Nephron (organoid): ENCODE data around the gene MAFG.

Experiments
- H3K27ac Mint-ChIP-seq, 3 experiments: 2 replicates each; pipeline ENCODE4 v1.8.0; 2020; ENCODE audit warnings: mixed read lengths in 3 of 3, mild to moderate bottlenecking in 2 of 3, moderate library complexity in 1 of 3
- H3K27me3 Mint-ChIP-seq: 2 replicates; pipeline ENCODE4 v1.8.0; 2021; ENCODE audit warnings: low read depth, mild to moderate bottlenecking, moderate library complexity, mixed read lengths
- H3K36me3 Mint-ChIP-seq: 2 replicates; pipeline ENCODE4 v1.8.0; 2020; ENCODE audit warnings: low read depth, mixed read lengths
- H3K4me1 Mint-ChIP-seq: 2 replicates; pipeline ENCODE4 v1.8.0; 2020; ENCODE audit warnings: mixed read lengths
- H3K4me3 Mint-ChIP-seq, 3 experiments: 2 replicates each; pipeline ENCODE4 v1.8.0; 2020; ENCODE audit warnings: mild to moderate bottlenecking in 3 of 3, mixed read lengths in 3 of 3, moderate library complexity in 2 of 3
- H3K9me3 Mint-ChIP-seq: 2 replicates; pipeline ENCODE4 v1.8.0; 2020; ENCODE audit warnings: mixed read lengths
- CTCF ChIP-seq, 3 experiments: fragments of 200-600 bp; sonication (generic); IDR thresholded peaks; one replicate each; pipeline ENCODE4 v1.5.0; 2021; ENCODE audit warnings: antibody characterized with exemption in 3 of 3; ENCODE audit not compliant: unreplicated experiment in 3 of 3

The MAFG gene

GRCh38 chr17:81901167-81902022 lies 26.1 kb downstream of the MAFG start:
- Mint-ChIP-seq H3K4me1 (no peaks in the 10 kb centered on the region), H3K36me3 (peaks cover 20% of the 10 kb centered on the region), H3K27me3 (peaks cover 16% of the 10 kb centered on the region), H3K4me3 (peak overlapping the region; percentile 58 to 67 (median 62)), H3K9me3 (no peaks in the 10 kb centered on the region), H3K27ac (no peak overlapping the region)
- TF ChIP-seq CTCF (IDR thresholded peaks at IDR 0.05; ENCODE audit: unreplicated experiment in 3 of 3), result no peak

GRCh38 chr17:81900181-81900820 lies 27.2 kb downstream of the MAFG start:
- Mint-ChIP-seq H3K9me3 (no peaks in the 10 kb centered on the region), H3K4me3 (no peak overlapping the region), H3K27ac (no peak overlapping the region), H3K36me3 (peaks cover 26% of the 10 kb centered on the region), H3K4me1 (no peaks in the 10 kb centered on the region), H3K27me3 (peaks cover 16% of the 10 kb centered on the region)
- no peak for TF ChIP-seq CTCF (IDR thresholded peaks at IDR 0.05; ENCODE audit: unreplicated experiment in 3 of 3)

DNA sequence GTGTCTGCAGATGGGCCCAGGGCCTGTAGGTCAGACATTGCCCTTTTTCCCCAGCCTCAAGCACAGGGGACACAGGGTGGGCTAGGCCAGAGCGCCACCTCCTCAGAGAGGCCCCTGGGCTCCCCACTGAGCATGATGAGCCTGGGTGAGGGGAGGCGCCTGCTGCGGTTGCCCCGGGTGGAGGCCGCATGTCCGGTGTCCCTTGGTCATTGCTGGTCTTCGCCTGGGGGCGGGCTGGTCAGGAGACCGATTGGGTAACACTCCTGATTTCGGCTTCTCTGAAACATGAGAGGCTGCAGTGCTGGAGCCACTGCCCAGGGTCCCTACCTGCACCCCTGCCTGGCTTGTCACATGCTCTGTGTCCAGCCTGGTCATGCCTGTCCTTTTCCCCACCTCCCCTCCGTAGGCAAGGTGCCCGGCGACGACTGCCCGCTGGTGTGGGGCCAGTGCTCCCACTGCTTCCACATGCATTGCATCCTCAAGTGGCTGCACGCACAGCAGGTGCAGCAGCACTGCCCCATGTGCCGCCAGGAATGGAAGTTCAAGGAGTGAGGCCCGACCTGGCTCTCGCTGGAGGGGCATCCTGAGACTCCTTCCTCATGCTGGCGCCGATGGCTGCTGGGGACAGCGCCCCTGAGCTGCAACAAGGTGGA lies 27.9 kb downstream of the MAFG start:
- TF ChIP-seq CTCF (IDR thresholded peaks at IDR 0.05; ENCODE audit: unreplicated experiment in 3 of 3), result no peak
- Mint-ChIP-seq H3K9me3 (no peaks in the 10 kb centered on the region), H3K4me1 (no peaks in the 10 kb centered on the region), H3K36me3 (peaks cover 29% of the 10 kb centered on the region), H3K4me3 (no peak overlapping the region), H3K27me3 (peaks cover 16% of the 10 kb centered on the region), H3K27ac (no peak overlapping the region)

DNA sequence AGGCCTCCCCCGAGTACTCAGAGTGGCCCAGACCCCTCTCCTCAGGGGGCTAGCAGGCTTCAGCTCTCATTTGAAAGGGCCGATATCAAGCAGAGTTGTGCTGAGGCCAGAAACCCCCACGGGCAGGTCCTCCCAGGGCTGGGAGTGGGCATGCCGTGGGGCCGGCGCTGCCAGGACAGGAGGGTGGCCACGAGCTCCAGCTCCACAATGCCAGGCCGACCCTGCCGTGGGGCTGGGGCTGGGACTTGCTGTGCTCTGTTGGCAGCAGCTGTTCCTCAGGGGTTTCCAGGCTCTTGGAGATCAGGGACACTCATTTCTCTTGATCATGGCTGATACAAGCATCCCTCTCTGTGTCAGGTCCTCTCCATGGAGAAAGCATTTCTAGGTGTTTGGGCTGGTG lies 28.6 kb downstream of the MAFG start:
- peaks cover 16% of the 10 kb centered on the region for H3K27me3 Mint-ChIP-seq
- H3K4me1 Mint-ChIP-seq, result no peaks in the 10 kb centered on the region
- H3K27ac Mint-ChIP-seq, result no peak overlapping the region
- H3K36me3 Mint-ChIP-seq, result peaks cover 29% of the 10 kb centered on the region
- H3K4me3 Mint-ChIP-seq, result no peak overlapping the region
- no peak for TF ChIP-seq CTCF (IDR thresholded peaks at IDR 0.05; ENCODE audit: unreplicated experiment in 3 of 3)
- no peaks in the 10 kb centered on the region for H3K9me3 Mint-ChIP-seq

GRCh38 chr17:81898029-81898866 lies 29.3 kb downstream of the MAFG start:
- H3K9me3 Mint-ChIP-seq, result no peaks in the 10 kb centered on the region
- TF ChIP-seq CTCF (IDR thresholded peaks at IDR 0.05; ENCODE audit: unreplicated experiment in 3 of 3), result no peak
- no peak overlapping the region for H3K4me3 Mint-ChIP-seq
- peaks cover 29% of the 10 kb centered on the region for H3K36me3 Mint-ChIP-seq
- H3K27me3 Mint-ChIP-seq, result peaks cover 12% of the 10 kb centered on the region
- no peak overlapping the region for H3K27ac Mint-ChIP-seq
- H3K4me1 Mint-ChIP-seq, result no peaks in the 10 kb centered on the region
